Dedifferentiated amniotic fluid mesenchymal stem cell (primary cell): Measurements from ENCODE around the gene BAHCC1.

Source experiments
- DNase-seq: peaks from one replicate; pipeline ENCODE4 v3.0.0-alpha.2; 2016; ENCODE audit errors: extremely low spot score

The BAHCC1 gene

DNA sequence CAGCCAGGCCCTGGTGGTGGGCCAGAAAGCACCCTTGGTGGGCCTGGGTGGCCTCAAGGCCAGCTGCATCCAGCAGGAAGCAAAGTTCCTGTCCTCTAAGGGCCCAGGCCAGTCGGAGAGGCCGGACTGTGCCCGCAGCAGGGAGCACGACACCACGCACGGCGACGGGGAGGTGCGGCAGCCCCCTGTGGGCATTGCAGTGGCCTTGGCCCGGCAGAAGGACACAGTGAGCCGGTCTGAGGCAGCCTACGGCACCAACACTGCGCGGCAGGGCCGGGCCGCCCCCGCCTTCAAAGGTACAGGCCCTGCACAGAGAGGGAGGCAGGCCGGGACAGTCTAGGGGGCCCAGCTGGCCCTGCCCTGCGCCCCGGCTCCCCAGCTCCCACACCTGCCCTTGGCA is 48.0 kb downstream of the BAHCC1 start:
- DNase-seq = no peak

- no peak for DNase-seq
These were observed 49.5 kb downstream of the BAHCC1 start for GRCh38 chr17:81444610-81445339.

DNA sequence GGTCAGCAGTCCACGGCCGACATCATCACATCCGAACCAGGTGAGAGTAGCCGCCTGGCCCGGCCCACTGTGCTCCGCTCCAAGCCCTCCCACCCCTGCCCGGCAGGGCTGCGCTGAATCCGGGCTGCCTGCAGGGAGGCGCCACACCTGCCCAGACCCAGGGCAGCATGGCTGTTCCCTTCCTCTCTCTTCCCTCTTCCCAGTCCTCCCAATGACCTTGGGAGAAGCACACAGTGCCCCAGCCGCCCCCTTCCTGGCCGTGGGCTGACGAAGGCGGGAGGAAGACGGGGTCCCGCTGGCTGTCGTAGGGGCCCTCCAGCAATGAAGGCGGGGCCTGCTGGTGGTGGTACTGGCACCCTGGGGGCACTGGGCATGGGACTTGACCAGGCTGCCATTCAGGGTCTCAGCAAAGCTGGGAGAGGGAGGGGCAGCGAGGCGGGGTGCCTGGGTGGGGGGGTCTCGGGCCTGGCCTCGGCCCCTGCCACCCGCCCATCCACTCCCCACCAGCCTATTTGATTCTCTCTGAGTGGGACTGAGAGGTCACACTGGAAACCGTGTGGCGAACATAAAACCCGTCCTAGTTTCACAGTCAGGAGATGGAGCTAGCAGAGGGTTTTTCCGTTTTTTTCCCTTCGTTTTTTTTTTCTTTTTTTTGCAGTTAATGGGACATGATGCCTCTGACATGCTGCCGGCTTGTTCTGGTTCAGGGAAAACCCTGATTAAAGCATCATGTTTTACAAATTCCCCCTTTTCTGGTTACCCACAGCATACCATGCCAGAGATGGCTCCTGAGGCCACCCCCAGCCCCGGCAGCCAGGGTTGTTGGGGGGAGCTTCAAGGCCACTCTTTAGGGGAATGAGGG is 50.6 kb downstream of the BAHCC1 start:
- peak; percentile 19 for DNase-seq

GRCh38 chr17:81447331-81447933 is 52.2 kb downstream of the BAHCC1 start:
- DNase-seq = no peak

- DNase-seq = no peak
These were observed 53.2 kb downstream of the BAHCC1 start for GRCh38 chr17:81448442-81448841.

DNA sequence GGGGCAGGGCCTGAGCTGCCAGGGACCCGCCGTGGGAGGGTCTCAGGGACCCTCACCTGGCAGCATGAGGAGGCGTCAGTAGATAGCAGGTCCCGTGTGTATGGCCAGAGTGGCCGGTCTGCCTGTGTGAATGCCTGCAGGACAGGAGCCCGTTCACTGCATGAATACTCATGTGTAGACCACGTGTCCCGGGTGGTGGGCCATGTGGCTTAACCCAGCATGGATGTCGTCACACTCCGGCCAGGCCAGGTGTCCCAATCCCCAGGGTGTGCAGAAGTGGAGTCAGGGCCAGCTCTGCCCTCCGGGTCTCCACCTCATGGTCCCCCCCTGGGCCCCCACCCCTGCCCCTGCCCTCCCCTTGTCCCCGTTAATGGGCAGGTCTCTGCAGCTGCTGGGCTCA is 53.7 kb downstream of the BAHCC1 start:
- no peak for DNase-seq

DNA sequence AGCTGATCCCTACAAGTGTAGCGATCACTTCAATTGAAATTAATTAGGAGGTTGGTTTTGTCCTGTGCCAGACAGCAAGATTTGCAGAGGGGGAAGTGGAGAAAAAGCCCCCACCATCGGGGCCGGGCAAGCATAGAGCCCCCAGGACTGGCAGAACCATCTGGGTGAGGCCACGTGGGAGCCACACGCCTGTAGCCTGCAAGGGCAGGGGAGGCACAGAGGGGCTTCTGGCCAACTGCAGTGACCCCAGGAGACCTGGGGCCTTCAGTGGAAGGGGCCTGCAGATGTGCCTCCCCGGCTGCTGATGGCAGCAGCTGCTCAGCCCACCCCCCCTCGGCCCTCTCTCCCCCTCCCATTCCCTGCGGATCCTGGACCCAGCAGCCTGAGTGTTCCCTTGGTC is 54.1 kb downstream of the BAHCC1 start:
- no peak for DNase-seq

- DNase-seq = no peak
These were observed 56.6 kb downstream of the BAHCC1 start for GRCh38 chr17:81451823-81452222.

GRCh38 chr17:81452551-81452950 is 57.3 kb downstream of the BAHCC1 start:
- no peak for DNase-seq

DNA sequence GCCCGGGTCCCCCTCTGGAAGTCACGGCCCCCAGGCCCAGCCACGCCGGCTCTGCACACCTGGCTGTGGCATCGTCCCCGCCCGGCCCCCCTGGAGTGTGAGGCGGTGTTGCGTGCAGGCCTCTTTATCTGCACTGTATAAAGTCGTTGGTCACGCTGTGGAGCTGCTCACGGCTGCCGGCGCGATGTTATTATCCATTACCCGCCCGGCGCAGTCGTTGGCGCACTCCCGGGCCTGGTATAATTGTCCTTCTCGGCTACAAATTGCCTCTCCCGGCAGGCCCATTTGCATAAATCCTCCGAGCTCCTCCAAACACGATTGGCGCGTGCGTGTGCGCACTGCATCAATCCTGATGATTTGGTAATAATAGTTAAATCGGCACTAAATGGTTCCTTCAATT is 57.8 kb downstream of the BAHCC1 start:
- DNase-seq = no peak

DNA sequence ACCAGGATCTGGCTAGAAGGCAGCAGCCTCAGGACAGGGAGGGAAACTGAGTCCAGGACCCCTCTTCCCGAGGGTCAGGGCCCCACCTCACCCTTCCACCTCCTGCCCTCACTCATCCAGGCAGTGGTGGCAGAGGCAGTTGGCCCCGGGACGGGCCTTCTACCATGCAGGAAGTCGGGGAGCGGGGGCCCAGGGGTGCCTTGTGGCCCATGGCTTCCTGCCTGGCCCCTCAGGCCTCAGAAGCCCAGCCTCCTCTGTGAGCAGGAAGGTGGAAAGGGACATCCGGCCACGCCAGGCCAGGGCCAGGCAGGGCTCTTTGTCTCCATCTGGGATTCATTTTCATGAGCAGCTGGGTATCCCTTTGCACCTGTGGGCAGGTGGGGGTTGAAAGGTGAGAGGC is 58.5 kb downstream of the BAHCC1 start:
- no peak for DNase-seq

GRCh38 chr17:81454473-81454872 is 59.2 kb downstream of the BAHCC1 start:
- no peak for DNase-seq

DNA sequence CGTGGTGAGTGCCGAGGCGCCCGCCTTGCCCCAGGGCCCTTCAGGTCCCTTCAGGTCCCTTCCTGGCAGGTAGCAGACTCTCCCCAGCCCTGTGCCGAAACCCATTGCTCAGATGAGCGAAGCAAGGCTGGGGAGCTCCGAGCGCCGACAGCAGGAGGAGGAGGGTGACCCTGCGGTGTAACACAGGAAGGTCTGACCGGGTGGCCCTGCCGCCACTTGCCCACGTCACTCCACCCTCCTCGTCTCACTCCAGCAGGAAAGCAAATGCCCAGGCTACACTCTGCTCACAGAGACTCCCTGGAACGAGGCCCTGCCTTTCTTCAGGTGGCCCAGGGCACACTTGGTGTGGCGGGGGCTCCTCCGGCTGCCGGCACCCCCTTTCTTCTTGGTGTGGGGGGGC is 60.1 kb downstream of the BAHCC1 start:
- DNase-seq = no peak

DNA sequence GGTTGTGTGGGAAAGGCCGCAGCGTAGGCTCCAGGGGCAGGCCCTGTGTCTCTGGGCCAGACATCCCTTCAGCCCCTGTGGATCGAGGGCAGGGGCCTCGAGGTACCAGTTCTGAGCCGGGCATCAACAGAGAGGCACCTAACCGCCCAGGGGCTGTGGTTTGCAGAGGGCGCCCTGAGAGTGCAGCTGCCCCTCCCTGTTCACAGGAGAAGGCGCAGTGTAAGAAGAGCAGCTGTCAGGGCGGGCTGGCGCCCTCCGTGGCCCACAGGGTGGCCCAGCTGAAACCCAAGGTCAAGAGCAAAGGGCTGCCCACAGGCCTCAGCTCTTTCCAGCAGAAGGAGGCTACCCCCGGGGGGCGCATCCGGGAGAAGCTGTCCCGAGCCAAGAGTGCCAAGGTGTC is 60.8 kb downstream of the BAHCC1 start:
- no peak for DNase-seq

- no peak for DNase-seq
These were observed 61.5 kb downstream of the BAHCC1 start for GRCh38 chr17:81456798-81457197.

DNA sequence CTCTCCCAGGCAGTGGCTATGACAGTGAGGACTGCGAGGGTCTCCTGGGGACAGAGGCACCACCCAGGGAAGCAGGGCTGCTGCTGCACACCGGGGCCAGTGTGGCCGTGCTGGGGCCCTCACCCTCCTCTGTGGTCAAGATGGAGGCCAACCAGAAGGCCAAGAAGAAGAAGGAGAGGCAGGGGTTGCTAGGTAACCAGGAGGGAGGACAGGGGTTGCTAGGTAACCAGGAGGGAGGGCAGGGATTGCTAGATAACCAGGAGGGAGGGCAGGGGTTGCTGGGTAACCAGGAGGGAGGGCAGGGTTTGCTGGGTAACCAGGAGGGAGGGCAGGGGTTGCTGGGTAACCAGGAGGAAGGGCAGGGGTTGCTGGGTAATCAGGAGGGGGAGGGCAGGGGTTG is 62.1 kb downstream of the BAHCC1 start:
- DNase-seq = no peak

- no peak for DNase-seq
These were observed 62.8 kb downstream of the BAHCC1 start for GRCh38 chr17:81457917-81458555.

DNA sequence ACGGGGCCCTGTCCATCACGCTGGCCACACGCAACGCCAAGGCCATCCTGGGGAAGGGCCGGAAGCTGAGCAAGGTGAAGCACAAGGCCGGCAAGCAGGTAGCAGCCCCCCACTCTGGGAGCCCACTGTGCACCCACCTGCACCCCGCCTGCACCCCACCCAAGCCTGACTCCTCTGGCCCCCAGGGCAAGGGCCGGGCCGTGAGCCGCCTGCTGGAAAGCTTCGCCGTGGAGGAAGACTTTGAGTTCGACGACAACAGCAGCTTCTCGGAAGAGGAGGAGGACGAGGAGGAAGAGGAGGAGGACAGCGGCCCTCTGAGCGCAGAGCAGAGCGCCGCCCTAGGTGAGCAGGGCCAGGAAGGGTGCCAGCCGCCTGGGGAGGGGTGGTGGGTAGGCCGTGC is 63.4 kb downstream of the BAHCC1 start:
- no peak for DNase-seq

- DNase-seq = no peak
These were observed 64.0 kb downstream of the BAHCC1 start for GRCh38 chr17:81459224-81459623.

- no peak for DNase-seq
These were observed 64.6 kb downstream of the BAHCC1 start for GRCh38 chr17:81459864-81460263.

DNA sequence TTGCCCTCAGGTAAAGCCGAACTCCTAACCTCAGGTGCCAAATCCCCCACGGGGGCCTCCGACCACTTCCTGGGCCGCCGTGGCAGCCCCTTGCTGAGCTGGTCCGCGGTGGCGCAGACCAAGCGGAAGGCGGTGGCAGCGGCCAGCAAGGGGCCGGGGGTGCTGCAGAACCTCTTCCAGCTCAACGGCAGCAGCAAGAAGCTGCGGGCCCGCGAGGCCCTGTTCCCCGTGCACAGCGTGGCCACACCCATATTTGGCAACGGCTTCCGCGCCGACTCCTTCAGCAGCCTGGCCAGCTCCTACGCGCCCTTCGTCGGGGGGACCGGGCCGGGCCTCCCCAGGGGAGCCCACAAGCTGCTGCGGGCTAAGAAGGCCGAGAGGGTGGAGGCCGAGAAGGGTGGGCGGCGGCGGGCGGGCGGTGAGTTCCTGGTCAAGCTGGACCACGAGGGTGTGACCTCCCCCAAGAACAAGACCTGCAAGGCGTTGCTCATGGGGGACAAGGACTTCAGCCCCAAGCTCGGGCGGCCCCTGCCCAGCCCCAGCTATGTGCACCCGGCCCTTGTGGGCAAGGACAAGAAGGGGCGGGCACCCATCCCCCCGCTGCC is 65.7 kb downstream of the BAHCC1 start:
- DNase-seq = no peak
